ENCODE measurements around the gene RAB3IL1.
"Not testable (repeated sequence)": the region's sequence is repeated elsewhere in the genome, so short reads cannot be mapped to it uniquely, and the experiment has no call there.

The RAB3IL1 gene

GRCh38 chr11:61953632-61954031 is 36.3 kb upstream of the RAB3IL1 start:
- not testable (repeated sequence) for DNase-seq (ENCODE audit: low spot score)

GRCh38 chr11:61952882-61953281 is 35.5 kb upstream of the RAB3IL1 start:
- no peak for DNase-seq (ENCODE audit: low spot score)

DNA sequence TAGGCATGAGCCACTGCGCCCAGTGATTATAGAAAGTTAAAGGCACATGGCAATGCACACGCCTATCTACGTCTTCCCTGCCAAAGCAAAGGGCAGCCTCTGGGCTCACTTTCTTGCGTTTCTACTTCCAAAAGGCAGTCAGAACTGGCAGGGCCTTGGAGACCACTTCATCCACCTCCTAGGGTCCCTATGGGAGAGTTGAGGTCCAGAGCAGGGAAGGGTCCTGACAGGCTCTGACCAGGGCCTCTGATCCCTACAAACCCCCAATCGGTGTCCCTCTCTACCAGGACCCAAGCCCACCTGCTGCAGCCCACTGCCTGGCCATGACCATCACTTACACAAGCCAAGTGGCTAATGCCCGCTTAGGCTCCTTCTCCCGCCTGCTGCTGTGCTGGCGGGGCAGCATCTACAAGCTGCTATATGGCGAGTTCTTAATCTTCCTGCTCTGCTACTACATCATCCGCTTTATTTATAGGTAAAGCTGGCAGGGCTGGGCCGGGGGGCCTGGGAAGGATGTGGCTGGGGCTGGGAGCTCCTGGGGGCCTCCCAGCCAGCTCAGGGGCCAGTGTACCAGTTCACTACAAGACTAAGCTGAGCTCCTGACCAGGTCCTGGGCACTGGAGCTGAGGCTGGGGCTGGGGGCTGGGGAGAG is 34.2 kb upstream of the RAB3IL1 start:
- no peak for DNase-seq (ENCODE audit: low spot score)

DNA sequence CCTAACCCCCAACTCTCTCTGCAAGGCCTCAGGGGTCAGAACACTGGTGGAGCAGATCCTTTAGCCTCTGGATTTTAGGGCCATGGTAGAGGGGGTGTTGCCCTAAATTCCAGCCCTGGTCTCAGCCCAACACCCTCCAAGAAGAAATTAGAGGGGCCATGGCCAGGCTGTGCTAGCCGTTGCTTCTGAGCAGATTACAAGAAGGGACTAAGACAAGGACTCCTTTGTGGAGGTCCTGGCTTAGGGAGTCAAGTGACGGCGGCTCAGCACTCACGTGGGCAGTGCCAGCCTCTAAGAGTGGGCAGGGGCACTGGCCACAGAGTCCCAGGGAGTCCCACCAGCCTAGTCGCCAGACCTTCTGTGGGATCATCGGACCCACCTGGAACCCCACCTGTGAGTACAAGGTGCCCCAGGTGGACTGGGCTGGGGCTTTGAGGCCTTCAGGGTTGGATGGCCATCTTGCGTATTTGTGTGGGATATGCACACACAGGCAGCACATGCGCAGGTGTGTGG is 32.7 kb upstream of the RAB3IL1 start, which contains the start of gene BEST1:
Gene BEST1 (plus strand): TSS at position 317 of the 513 bp plus-strand sequence. CDS start 1,456 bp downstream, outside the sequence.
- no peak for DNase-seq (ENCODE audit: low spot score)

DNA sequence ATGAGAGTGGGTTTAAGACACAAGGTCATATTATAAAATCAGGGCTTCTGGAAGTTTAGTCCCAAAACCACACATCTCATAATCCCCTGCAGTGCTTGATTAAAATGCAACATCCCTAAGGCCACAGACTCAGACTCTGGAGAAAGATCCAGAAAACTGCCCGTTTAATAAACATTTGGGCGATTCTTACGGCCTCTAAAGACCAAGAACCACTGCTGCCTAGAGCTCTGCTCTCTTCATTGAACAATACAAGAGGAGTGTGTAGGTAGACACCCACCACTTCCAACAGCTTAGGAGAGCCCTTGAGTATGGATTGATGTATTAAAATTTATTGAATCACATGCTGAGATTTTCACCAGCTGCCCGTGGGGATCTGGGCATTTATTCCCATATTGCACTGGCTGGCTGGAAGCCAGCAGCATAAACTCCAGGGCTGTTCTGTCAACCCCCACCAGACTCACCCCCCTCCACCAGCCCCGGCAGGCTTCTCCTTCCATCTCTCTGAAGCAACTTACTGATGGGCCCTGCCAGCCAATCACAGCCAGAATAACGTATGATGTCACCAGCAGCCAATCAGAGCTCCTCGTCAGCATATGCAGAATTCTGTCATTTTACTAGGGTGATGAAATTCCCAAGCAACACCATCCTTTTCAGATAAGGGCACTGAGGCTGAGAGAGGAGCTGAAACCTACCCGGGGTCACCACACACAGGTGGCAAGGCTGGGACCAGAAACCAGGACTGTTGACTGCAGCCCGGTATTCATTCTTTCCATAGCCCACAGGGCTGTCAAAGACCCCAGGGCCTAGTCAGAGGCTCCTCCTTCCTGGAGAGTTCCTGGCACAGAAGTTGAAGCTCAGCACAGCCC is 32.0 kb upstream of the RAB3IL1 start:
- DNase-seq (ENCODE audit: low spot score) = no peak

- no peak for DNase-seq (ENCODE audit: low spot score)
Observed at GRCh38 chr11:61948505-61948904, 31.1 kb upstream of the RAB3IL1 start.

DNA sequence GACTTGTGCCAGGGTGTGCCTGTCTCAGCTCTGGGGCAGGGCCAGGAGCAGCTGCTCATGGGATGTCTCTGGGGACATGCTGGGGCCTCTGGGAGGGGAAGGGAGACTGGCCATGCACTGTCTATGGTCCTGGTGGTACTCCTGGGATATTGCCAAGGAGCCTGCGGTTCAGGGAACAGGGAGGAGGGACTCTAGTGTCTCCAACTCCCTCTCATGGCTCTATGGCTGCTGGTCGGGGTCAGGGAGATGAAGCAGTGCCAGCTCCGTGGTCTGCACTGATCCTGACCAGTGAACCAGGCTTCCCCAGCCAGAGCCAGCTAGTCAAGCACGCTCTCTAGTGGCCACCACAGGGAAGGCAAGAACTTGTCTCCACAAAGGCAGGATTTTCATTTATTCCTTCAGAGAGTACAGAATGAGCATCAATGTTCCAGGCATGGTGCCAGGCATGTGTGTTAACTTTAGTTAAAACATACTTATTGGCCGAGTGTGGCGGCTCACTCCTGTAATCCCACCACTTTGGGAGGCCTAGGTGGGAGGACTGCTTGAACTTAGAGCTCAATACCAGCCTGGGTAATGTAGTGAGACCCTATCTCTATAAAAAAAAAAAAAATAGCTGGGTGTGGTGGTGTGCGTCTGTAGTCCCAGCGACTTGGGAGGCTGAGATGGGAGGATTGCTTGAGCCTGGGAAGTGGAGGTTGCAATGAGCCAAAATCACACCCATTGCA is 30.3 kb upstream of the RAB3IL1 start:
- peak; percentile 71 for DNase-seq (ENCODE audit: low spot score)

GRCh38 chr11:61946894-61947293 is 29.5 kb upstream of the RAB3IL1 start:
- DNase-seq (ENCODE audit: low spot score) = no peak

- no peak for DNase-seq (ENCODE audit: low spot score)
Observed at GRCh38 chr11:61945191-61945590, 27.8 kb upstream of the RAB3IL1 start.

DNA sequence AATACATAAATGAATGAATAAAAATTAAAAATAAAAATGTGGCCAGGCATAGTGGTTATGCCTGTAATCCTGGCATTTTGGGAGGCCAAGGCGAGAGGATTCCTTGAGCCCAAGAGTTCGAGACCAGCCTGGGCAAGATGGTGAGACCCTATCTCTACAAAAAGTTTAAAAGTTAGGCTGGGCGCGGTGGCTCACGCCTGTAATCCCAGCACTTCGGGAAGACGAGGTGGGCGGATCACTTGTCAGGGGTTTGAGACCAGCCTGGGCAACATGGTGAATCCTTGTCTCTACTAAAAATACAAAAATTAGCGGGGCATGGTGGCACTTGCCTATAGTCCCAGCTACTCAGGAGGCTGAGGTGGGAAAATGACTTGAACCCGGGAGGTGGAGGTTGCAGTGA is 23.1 kb upstream of the RAB3IL1 start:
- no peak for DNase-seq (ENCODE audit: low spot score)

GRCh38 chr11:61935861-61936260 is 18.5 kb upstream of the RAB3IL1 start:
- DNase-seq (ENCODE audit: low spot score) = no peak

DNA sequence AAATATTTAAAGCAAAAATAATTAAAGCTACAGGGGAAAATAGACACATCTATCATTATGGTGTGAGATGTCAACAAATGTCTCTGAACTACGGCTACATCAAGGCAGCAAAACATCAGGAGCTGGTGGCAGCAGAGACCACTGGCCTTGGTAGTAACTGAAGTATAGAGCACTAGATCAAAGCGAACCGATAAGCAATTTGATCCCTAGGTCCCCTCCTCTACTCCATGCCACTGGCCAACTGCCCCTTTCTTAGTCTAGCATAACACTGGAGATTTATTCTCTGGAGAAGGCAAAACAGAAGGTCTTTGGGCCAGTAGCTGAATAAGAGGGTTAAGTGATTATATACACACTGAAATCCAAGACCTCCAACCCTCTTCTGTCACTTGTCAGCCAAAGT is 13.6 kb upstream of the RAB3IL1 start:
- DNase-seq (ENCODE audit: low spot score) = no peak

- DNase-seq (ENCODE audit: low spot score) = no peak
Observed at GRCh38 chr11:61928606-61929005, 11.2 kb upstream of the RAB3IL1 start.

DNA sequence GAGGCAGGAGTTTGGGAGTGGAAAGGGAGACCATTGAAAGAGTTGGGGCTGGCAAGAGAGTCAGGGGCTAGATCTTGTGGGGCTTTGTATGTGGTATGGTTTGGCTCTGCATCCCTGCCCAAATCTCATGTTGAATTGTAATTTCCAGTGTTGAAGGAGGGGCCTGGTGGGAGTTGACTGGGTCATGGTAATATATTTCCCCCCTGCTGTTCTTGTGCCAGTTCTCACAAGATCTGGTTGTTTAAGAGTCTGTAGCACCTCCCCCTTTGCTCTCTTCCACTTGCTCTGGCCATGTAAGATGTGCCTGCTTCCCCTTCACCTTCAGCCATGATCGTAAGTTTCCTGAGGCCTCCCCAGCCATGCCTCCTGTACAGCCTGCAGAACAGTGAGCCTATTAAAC is 10.1 kb upstream of the RAB3IL1 start:
- no peak for DNase-seq (ENCODE audit: low spot score)

DNA sequence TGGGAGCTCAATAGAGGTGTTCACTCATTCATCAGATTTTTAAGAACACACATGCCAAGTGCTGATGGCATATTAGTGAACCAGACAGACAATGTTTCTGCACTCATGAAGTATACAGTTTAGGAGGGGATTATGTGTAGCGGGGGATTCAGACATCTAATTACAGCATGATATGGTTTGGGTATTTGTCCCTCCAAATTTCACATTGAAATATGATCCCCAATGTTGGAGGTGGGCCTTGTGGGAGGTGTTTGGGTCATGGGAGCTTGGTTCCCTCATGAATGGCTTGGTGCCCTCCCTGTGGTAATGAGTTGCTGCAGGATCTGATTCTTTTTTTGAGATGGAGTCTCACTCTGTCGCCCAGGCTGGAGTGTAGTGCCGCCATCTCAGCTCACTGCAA is 8.9 kb upstream of the RAB3IL1 start:
- DNase-seq (ENCODE audit: low spot score) = no peak

DNA sequence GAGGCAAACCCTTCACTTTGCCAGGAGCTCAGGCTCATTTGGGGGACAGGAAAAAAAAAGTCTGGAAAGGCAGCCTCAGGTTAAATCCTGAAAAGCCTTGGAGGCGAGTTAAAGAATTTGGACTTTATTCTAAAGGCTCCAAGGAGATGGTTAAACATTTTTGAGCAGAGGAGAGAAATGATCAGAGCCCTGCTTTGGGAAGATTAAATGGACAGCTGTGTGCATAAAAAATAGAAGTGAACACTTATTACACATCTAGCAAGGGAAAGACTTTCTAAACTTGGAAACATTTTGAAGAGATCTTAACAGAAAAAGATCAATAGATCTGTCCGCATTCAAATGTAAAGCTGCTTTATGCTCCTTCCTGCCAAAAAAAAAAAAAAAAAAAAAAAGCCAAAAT is 8.4 kb upstream of the RAB3IL1 start:
- no peak for DNase-seq (ENCODE audit: low spot score)

GRCh38 chr11:61924064-61924455 is 6.7 kb upstream of the RAB3IL1 start:
- no peak for DNase-seq (ENCODE audit: low spot score)

- DNase-seq (ENCODE audit: low spot score) = no peak
Observed at GRCh38 chr11:61923166-61924063, 6.0 kb upstream of the RAB3IL1 start.

DNA sequence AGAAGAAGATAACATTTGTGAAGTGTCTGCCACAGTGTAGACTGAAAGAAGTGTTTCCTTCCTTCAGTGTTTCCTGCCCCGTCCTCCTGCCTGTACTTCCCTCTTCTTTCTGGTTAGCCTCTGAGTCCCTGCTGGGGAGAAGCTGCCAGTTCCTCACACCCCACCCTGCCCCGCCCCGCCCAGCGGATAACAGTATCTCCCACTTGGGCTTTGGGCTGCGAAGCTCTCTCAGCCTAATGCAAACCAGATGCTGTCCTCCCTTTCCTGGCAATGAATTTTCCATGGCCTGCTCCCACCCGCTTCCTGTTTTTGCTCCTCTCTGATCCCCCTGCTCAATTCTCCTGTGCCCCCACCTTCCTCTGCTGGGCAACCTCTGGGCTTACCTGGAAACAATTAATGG is 5.2 kb upstream of the RAB3IL1 start:
- no peak for DNase-seq (ENCODE audit: low spot score)

GRCh38 chr11:61921446-61921845 is 4.1 kb upstream of the RAB3IL1 start:
- no peak for DNase-seq (ENCODE audit: low spot score)
